Measurements from ENCODE around the gene MVB12B. TPM values are rescaled to one million over a fixed set of nuclear protein-coding genes. Genes with fewer than 3 reads are reported as not detected.

MVB12B gene
- polyA plus RNA-seq, 1 donor from 2014 or later: 39.5 TPM

DNA sequence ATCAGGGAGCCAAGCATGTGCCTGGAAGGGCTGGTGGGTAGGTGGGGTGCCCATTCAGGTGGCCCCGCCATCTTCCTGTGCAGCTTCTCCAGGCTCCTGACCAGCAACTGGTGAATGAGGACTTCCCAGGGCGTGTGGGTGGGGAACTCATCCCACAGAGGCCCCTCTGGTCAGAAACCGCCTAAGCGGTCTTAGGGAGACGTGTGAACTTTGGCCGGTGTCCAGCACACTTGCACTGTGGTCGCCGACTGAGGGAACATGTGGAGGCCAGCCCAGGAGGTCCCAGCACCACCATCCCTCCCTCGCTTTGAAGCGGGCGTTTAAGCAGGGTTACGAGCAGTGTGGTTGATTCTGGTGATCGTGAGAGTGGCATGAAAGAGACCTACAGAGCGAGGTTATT is 77.8 kb downstream of the MVB12B start:
- no peaks in the 10 kb centered on the region for H3K9me3 ChIP-seq (ENCODE audit: low read length)
- H3K4me2 ChIP-seq (ENCODE audit: low read length): no peak overlapping the region
- H2AFZ ChIP-seq (ENCODE audit: low read depth, low read length): no peak overlapping the region
- H3K79me2 ChIP-seq (replicated peaks; ENCODE audit: insufficient read depth, low read length): no peaks in the 10 kb centered on the region
- no peaks in the 10 kb centered on the region for H3K36me3 ChIP-seq (ENCODE audit: insufficient read depth, low read length)
- H3F3A ChIP-seq (ENCODE audit: insufficient read depth, low read length, poor library complexity, severe bottlenecking): no peaks in the 10 kb centered on the region
- no peak for TF ChIP-seq EP300 (conservative IDR thresholded peaks at IDR 0.05; ENCODE audit: poor library complexity, severe bottlenecking)
- TF ChIP-seq TAF1 (IDR thresholded peaks at IDR 0.05; ENCODE audit: low read depth): no peak
- no peak for TF ChIP-seq MXI1 (conservative IDR thresholded peaks at IDR 0.05; ENCODE audit: poor library complexity, severe bottlenecking)
- TF ChIP-seq RAD21 (conservative IDR thresholded peaks at IDR 0.05): no peak
- no peak for TF ChIP-seq REST (IDR thresholded peaks at IDR 0.05; ENCODE audit: borderline replicate concordance)
- no peak for TF ChIP-seq EZH2 (IDR thresholded peaks at IDR 0.05; ENCODE audit: borderline replicate concordance, insufficient read depth, low read length, poor library complexity, severe bottlenecking)
- TF ChIP-seq, protein P1, sequence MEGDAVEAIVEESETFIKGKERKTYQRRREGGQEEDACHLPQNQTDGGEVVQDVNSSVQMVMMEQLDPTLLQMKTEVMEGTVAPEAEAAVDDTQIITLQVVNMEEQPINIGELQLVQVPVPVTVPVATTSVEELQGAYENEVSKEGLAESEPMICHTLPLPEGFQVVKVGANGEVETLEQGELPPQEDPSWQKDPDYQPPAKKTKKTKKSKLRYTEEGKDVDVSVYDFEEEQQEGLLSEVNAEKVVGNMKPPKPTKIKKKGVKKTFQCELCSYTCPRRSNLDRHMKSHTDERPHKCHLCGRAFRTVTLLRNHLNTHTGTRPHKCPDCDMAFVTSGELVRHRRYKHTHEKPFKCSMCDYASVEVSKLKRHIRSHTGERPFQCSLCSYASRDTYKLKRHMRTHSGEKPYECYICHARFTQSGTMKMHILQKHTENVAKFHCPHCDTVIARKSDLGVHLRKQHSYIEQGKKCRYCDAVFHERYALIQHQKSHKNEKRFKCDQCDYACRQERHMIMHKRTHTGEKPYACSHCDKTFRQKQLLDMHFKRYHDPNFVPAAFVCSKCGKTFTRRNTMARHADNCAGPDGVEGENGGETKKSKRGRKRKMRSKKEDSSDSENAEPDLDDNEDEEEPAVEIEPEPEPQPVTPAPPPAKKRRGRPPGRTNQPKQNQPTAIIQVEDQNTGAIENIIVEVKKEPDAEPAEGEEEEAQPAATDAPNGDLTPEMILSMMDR (IDR thresholded peaks at IDR 0.05; ENCODE audit: poor library complexity, severe bottlenecking): no peak
- TF ChIP-seq POLR2AphosphoS5 (IDR thresholded peaks at IDR 0.05): no peak
- no peak for TF ChIP-seq SMC3 (conservative IDR thresholded peaks at IDR 0.05; ENCODE audit: poor library complexity)
- H3K4me3 ChIP-seq (ENCODE audit: low read length): no peak overlapping the region
- no peaks in the 10 kb centered on the region for H3K27me3 ChIP-seq (ENCODE audit: insufficient read depth, low read depth, low read length)
- no peak overlapping the region for H3K9ac ChIP-seq (ENCODE audit: low read length)
- no peaks in the 10 kb centered on the region for H3K9me2 ChIP-seq (ENCODE audit: insufficient read depth, low read length)
- H3K27ac ChIP-seq (ENCODE audit: low read length): no peak overlapping the region
- no peaks in the 10 kb centered on the region for H4K20me1 ChIP-seq (ENCODE audit: insufficient read depth)

DNA sequence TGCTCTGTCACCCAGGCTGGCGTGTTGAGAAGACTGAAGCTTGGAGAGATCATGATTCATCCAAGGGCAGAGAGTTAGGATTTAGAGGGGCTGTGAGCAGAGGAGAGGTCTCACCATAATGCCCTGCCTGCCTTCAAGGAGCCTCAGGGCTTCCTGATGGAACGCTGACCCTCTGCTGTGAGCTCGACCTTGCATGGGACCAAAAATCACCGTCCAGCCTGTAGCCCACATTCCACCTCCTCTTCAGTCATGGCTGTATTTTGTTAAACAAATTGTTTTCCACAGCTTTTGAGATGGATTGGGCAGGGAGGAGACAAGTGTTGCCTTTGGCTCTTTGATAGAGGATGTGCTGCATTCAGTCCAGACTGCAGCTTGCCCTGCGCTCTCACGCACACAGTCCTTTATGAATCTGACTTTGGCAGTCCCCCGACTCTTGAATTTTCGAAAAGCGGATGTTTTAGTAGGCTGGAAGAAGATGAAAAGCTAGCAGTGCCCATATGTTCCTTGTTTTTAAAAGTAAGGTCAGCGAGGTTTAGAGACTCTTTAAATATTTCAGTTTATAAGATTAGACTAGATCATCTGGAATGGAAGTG is 79.5 kb downstream of the MVB12B start:
- no peak for TF ChIP-seq TAF1 (IDR thresholded peaks at IDR 0.05; ENCODE audit: low read depth)
- no peak for TF ChIP-seq EP300 (conservative IDR thresholded peaks at IDR 0.05; ENCODE audit: poor library complexity, severe bottlenecking)
- TF ChIP-seq RAD21 (conservative IDR thresholded peaks at IDR 0.05): no peak
- TF ChIP-seq MXI1 (conservative IDR thresholded peaks at IDR 0.05; ENCODE audit: poor library complexity, severe bottlenecking): no peak
- TF ChIP-seq, protein P1 (IDR thresholded peaks at IDR 0.05; ENCODE audit: poor library complexity, severe bottlenecking): no peak
- no peak for TF ChIP-seq EZH2 (IDR thresholded peaks at IDR 0.05; ENCODE audit: borderline replicate concordance, insufficient read depth, low read length, poor library complexity, severe bottlenecking)
- TF ChIP-seq REST (IDR thresholded peaks at IDR 0.05; ENCODE audit: borderline replicate concordance): no peak
- no peak for TF ChIP-seq POLR2AphosphoS5 (IDR thresholded peaks at IDR 0.05)
- TF ChIP-seq SMC3 (conservative IDR thresholded peaks at IDR 0.05; ENCODE audit: poor library complexity): no peak
- H3K27ac ChIP-seq (ENCODE audit: low read length): no peak overlapping the region

More for the DNA sequence above, 79.5 kb downstream of the MVB12B start:
- Histone ChIP-seq H3K4me3 (ENCODE audit: low read length) (no peak overlapping the region), H2AFZ (ENCODE audit: low read depth, low read length) (no peak overlapping the region), H3K36me3 (ENCODE audit: insufficient read depth, low read length) (no peaks in the 10 kb centered on the region), H3K9me2 (ENCODE audit: insufficient read depth, low read length) (no peaks in the 10 kb centered on the region), H4K20me1 (ENCODE audit: insufficient read depth) (no peaks in the 10 kb centered on the region), H3K9ac (ENCODE audit: low read length) (no peak overlapping the region), H3K27me3 (ENCODE audit: insufficient read depth, low read depth, low read length) (no peaks in the 10 kb centered on the region), H3F3A (ENCODE audit: insufficient read depth, low read length, poor library complexity, severe bottlenecking) (no peaks in the 10 kb centered on the region), H3K4me2 (ENCODE audit: low read length) (no peak overlapping the region), H3K79me2 (replicated peaks; ENCODE audit: insufficient read depth, low read length) (no peaks in the 10 kb centered on the region), H3K9me3 (ENCODE audit: low read length) (no peaks in the 10 kb centered on the region)
